Stimulated activated CD4-positive, alpha-beta T cell treated with anti-CD3 and anti-CD28 coated beads, Interleukin-15, amount 100 ng/mL, for 48 hours (primary cell): ENCODE measurements around the gene XRCC1.
"Not testable (repeated sequence)": the region's sequence is repeated elsewhere in the genome, so short reads cannot be mapped to it uniquely, and the experiment has no call there.

Experiments used
- DNase-seq, 2 donors: peaks; one replicate each; pipeline ENCODE4 v3.0.0-alpha.2; 2020; ENCODE audit warnings: low read depth in 2 of 2

Gene XRCC1

GRCh38 chr19:43546581-43546980 lies 28.7 kb downstream of the XRCC1 start:
- no peak for DNase-seq

DNA sequence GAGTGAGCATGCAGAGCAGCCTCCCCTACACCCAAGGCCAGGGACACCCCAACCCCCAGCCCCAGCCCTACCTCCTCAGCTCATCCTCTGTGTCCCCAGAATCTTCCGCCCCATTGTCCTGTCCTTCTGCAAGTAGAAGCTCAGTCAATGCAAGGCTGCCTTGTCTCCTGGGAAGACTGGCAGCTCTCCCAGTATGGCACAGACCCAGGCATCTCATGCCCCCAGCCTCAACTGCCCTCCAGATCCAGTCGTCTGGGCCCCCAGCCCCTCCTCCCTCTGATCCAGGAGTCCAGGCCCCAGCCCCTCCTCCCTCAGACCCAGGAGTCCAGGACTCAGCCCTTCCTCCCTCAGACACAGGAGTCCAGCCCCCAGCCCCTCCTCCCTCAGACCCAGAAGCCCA lies 29.3 kb downstream of the XRCC1 start:
- DNase-seq: no peak

GRCh38 chr19:43545276-43545675 lies 30.1 kb downstream of the XRCC1 start:
- no peak for DNase-seq

GRCh38 chr19:43544077-43544476 lies 31.2 kb downstream of the XRCC1 start:
- DNase-seq: no peak

- no peak for DNase-seq
Observed at GRCh38 chr19:43541920-43542650, 33.2 kb downstream of the XRCC1 start.

- DNase-seq: no peak
Observed at GRCh38 chr19:43540381-43540780, 34.9 kb downstream of the XRCC1 start.

GRCh38 chr19:43538922-43539321 lies 36.4 kb downstream of the XRCC1 start:
- DNase-seq: no peak

- DNase-seq: no peak
Observed at GRCh38 chr19:43534816-43535761, 40.2 kb downstream of the XRCC1 start.

- no peak for DNase-seq
Observed at GRCh38 chr19:43534305-43534815, 41.0 kb downstream of the XRCC1 start.

DNA sequence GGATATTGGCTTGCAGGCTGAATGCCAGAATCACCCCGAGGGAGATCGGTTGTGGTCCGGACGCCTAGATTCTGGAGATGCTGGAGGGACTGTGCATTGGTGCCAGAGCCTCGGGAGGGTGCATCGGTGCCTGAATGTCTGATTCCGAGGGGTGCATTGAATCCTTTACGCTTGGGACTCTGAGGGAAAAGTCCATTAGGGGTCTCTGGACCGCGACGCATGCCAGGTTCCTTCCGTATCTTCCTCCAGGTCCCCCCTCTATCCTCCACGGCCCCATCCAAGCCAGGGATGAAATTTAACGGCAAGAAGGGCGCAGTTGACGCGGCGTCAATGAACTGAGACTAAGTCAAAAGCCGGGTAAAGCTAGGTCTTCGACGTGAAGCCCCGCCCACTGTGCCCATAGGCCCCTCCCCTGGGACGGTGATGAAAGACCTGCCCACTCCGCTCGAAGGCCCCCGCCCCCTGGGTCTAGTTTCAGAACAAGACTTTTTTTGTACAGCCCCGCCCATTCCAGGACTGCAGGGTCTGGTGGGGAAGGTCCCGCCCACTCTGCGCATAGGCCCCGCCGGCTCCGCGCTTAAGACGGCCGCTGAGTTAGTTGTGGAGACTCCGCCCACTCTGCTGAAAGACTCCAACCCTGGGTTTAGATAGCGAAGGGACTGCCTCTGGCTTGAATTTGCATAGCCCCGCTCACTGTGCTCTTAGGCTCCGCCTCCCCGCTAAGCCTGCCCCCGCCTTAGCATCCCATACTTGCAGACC lies 41.6 kb downstream of the XRCC1 start:
- peak; percentile 98 for DNase-seq

- peak; percentile 86 to 89 for DNase-seq
Observed at GRCh38 chr19:43532962-43533545, 42.3 kb downstream of the XRCC1 start, which contains the start of gene ZNF575. TSS of gene ZNF575 (plus strand) at chr19:43533188. CDS start at chr19:43534423, 1,235 bp downstream.

GRCh38 chr19:43532571-43532961 lies 42.8 kb downstream of the XRCC1 start:
- DNase-seq: no peak

GRCh38 chr19:43527860-43528622 lies 47.3 kb downstream of the XRCC1 start:
- DNase-seq: no peak

DNA sequence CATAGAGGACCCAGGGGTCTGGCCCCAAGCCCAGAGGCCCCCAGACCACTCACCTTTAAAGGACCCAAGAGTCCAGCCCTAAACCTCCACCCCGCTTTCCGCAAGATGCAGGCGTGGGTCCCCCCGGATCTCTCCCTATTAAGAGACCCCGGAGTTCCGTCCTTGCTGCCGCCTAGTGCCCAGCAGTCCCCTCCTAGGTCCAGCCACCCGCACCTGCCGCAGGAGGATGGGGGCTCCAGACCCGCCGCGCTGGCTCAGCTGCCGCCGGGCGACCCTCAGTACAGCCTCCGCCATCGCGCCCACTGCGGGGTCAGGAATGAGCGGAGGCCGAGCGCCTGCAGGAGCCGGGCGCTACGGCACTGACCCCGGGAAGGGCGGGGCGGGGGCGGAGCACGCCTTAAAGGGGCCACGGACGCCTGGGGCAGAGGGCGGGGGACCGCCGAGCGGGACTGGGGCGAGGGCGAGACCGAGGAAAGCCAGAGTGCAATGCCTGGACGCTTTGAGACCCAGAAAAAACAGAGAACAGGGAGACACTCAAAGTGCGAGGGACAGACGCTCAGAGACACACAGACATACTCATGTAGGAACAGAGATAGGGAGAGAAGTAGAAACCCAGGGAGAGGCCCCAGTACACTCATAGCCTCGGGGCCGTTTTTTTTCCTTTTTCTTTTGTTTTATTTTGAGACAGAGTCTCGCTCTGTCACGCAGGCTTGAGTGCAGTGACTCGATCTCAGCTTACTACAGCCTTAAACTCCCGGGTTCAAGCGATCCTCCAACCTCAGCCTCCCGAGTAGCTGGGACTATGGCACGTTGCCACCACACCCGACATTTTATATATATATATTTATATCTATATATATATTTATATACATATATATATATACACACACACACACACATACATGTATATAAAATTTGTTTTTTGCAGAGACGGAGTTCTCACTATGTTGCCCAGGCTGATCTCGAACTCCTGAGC lies 48.2 kb downstream of the XRCC1 start, which contains the start of gene ETHE1:
ETHE1 (minus strand) TSS at position 318 of the 976 bp plus-strand sequence; CDS start at position 294, 24 bp downstream.
- DNase-seq: peak; percentile 59 to 76

- no peak for DNase-seq
Observed at GRCh38 chr19:43525836-43526771, 49.2 kb downstream of the XRCC1 start.

- no peak for DNase-seq
Observed at GRCh38 chr19:43524922-43525835, 50.1 kb downstream of the XRCC1 start.

DNA sequence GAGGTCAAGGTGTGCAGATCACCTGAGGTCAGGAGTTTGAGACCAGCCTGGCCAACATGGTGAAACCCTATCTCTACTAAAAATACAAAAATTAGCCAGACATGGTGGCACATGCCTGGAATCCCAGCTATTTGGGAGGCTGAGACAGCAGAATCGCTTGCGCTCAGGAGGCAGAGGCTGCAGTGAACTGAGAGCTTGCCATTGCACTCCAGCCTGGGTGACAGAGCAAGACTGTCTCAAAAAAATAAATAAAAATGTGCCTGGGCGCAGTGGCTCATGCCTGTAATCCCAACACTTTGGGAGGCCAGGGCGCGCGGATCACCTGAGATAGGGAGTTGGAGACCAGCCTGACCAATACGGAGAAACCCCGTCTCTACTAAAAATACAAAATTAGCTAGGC lies 51.6 kb downstream of the XRCC1 start:
- not testable (repeated sequence) for DNase-seq
